Vagina (tissue), 2 donors: ENCODE data around the gene NF2. TPM values are rescaled to one million over a fixed set of nuclear protein-coding genes. Genes with fewer than 3 reads are reported as not detected.

ENCODE experiments used
- DNase-seq, 2 donors: peaks; one replicate each; pipeline ENCODE4 v3.0.0-alpha.2; 2017; ENCODE audit errors: extremely low spot score in 2 of 2
- H3K27ac ChIP-seq: fragments of 200-600 bp; sonication (generic); one replicate; pipeline ENCODE4 v1.5.1; 2019
- H3K27me3 ChIP-seq: fragments of 200-600 bp; sonication (generic); one replicate; pipeline ENCODE4 v1.5.1; 2019
- H3K36me3 ChIP-seq, 2 donors: fragments of 200-600 bp; sonication (generic); one replicate each; pipeline ENCODE4 v1.5.1; 2017 to 2019
- H3K4me1 ChIP-seq: fragments of 200-600 bp; sonication (generic); one replicate; pipeline ENCODE4 v1.5.1; 2019
- H3K4me3 ChIP-seq, 2 donors: fragments of 200-600 bp; sonication (generic); 1 replicate in 1 of 2; 2 replicates in 1 of 2; pipeline ENCODE4 v1.5.1; 2016 to 2019
- H3K9me3 ChIP-seq: fragments of 200-600 bp; sonication (generic); one replicate; pipeline ENCODE4 v1.5.1; 2019
- CTCF ChIP-seq, 3 experiments: fragments of 450-650 bp in 2 of 3; fragments of 200-600 bp in 1 of 3; sonication (generic) in 1 of 3; IDR thresholded peaks; one replicate each; pipeline ENCODE4 v1.5.1; 2017 to 2019; ENCODE audit warnings: antibody characterized with exemption in 3 of 3, mild to moderate bottlenecking in 2 of 3, moderate library complexity in 2 of 3
- POLR2A ChIP-seq, 2 donors: fragments of 450-650 bp; IDR thresholded peaks; one replicate each; pipeline ENCODE4 v1.6.1; 2017; ENCODE audit warnings: antibody characterized with exemption in 2 of 2, mild to moderate bottlenecking in 2 of 2, moderate library complexity in 2 of 2
- POLR2AphosphoS5 ChIP-seq, 2 donors: sonication (generic); formaldehyde crosslinking; IDR thresholded peaks; one replicate each; pipeline ENCODE4 v1.9.0; 2017; ENCODE audit warnings: antibody characterized with exemption in 2 of 2, mild to moderate bottlenecking in 2 of 2, low read depth in 1 of 2; ENCODE audit not compliant: insufficient read depth in 1 of 2
- intact Hi-C: fragments of 100-400 bp; cut with DNase I; formaldehyde crosslinking; loops from one replicate; pipeline ENCODE4 v1.15.1; 2023
- total RNA-seq: library from RNA; depleted of rRNA; stranded (reverse); fragments of >200 nt; gene quantifications from one replicate; pipeline ENCODE4 v1.2.3, GENCODE V29; 2016

NF2 gene
- total RNA-seq, 1 donor from 2014 or later: 15.7 TPM

- Histone ChIP-seq H3K27ac (no peak overlapping the region), H3K27me3 (no peaks in the 10 kb centered on the region), H3K4me1 (peaks cover 8% of the 10 kb centered on the region), H3K36me3 (no peaks in the 10 kb centered on the region), H3K4me3 (no peak overlapping the region), H3K9me3 (no peaks in the 10 kb centered on the region)
- TF ChIP-seq POLR2A (IDR thresholded peaks at IDR 0.05) (no peak), CTCF (IDR thresholded peaks at IDR 0.05) (no peak), POLR2AphosphoS5 (IDR thresholded peaks at IDR 0.05; ENCODE audit: insufficient read depth in 1 of 2, low read depth in 1 of 2) (no peak)
- intact Hi-C loops: no loop called here
- DNase-seq: no peak
Observed at GRCh38 chr22:29707010-29707409, 103.6 kb downstream of the NF2 start.

GRCh38 chr22:29707471-29707870 lies 104.0 kb downstream of the NF2 start:
- DNase-seq: no peak
- Histone ChIP-seq H3K9me3 (no peaks in the 10 kb centered on the region), H3K27ac (no peak overlapping the region), H3K36me3 (no peaks in the 10 kb centered on the region), H3K4me3 (no peak overlapping the region), H3K4me1 (peaks cover 8% of the 10 kb centered on the region), H3K27me3 (no peaks in the 10 kb centered on the region)
- no peak for TF ChIP-seq POLR2A (IDR thresholded peaks at IDR 0.05)
- intact Hi-C loops: no loop called here

- no peak for DNase-seq
- Histone ChIP-seq H3K36me3 (no peaks in the 10 kb centered on the region), H3K9me3 (no peaks in the 10 kb centered on the region), H3K4me1 (no peaks in the 10 kb centered on the region), H3K27ac (no peak overlapping the region), H3K4me3 (no peak overlapping the region), H3K27me3 (no peaks in the 10 kb centered on the region)
- TF ChIP-seq POLR2A (IDR thresholded peaks at IDR 0.05) (no peak), CTCF (IDR thresholded peaks at IDR 0.05) (no peak), POLR2AphosphoS5 (IDR thresholded peaks at IDR 0.05; ENCODE audit: insufficient read depth in 1 of 2, low read depth in 1 of 2) (no peak)
- intact Hi-C loops: no loop called here
Observed at GRCh38 chr22:29710193-29710592, 106.8 kb downstream of the NF2 start.

GRCh38 chr22:29710922-29711593 lies 107.6 kb downstream of the NF2 start:
- no peaks in the 10 kb centered on the region for H3K27me3 ChIP-seq
- H3K9me3 ChIP-seq: no peaks in the 10 kb centered on the region
- no peaks in the 10 kb centered on the region for H3K4me1 ChIP-seq
- H3K27ac ChIP-seq: no peak overlapping the region
- no peaks in the 10 kb centered on the region for H3K36me3 ChIP-seq
- DNase-seq: no peak
- TF ChIP-seq CTCF (IDR thresholded peaks at IDR 0.05) (no peak), POLR2AphosphoS5 (IDR thresholded peaks at IDR 0.05; ENCODE audit: insufficient read depth in 1 of 2, low read depth in 1 of 2) (no peak), POLR2A (IDR thresholded peaks at IDR 0.05) (no peak)
- H3K4me3 ChIP-seq: no peak overlapping the region
- intact Hi-C loops: no loop called here

- Histone ChIP-seq H3K27me3 (no peaks in the 10 kb centered on the region), H3K36me3 (no peaks in the 10 kb centered on the region), H3K27ac (no peak overlapping the region), H3K9me3 (no peaks in the 10 kb centered on the region), H3K4me3 (no peak overlapping the region), H3K4me1 (no peaks in the 10 kb centered on the region)
- TF ChIP-seq POLR2A (IDR thresholded peaks at IDR 0.05): no peak
- TF ChIP-seq POLR2AphosphoS5 (IDR thresholded peaks at IDR 0.05; ENCODE audit: insufficient read depth in 1 of 2, low read depth in 1 of 2): no peak
- TF ChIP-seq CTCF (IDR thresholded peaks at IDR 0.05): no peak
- intact Hi-C loops: no loop called here
- no peak for DNase-seq
Observed at GRCh38 chr22:29712119-29712518, 108.7 kb downstream of the NF2 start.
